CD4-positive, alpha-beta T cell treated with Interleukin-10 for 1 hour (primary cell): ENCODE measurements around the gene AQP10.
"Not testable (repeated sequence)": the region's sequence is repeated elsewhere in the genome, so short reads cannot be mapped to it uniquely, and the experiment has no call there.

Experiments used
- DNase-seq: peaks from one replicate; pipeline ENCODE4 v3.0.0-alpha.2; 2020

Gene AQP10

GRCh38 chr1:154320882-154321608 is at the start of gene AQP10:
TSS of gene AQP10 (plus strand) at chr1:154321093. CDS start at chr1:154321156, 63 bp downstream.
- no peak for DNase-seq

- DNase-seq: peak; percentile 98
Observed at GRCh38 chr1:154272217-154272998, 48.5 kb upstream of the AQP10 start, which contains the start of gene HAX1. TSS of gene HAX1 (plus strand) at chr1:154272629. CDS start at chr1:154272724, 95 bp downstream.

GRCh38 chr1:154272999-154273563 is 47.8 kb upstream of the AQP10 start:
- no peak for DNase-seq

GRCh38 chr1:154276797-154277196 is 44.1 kb upstream of the AQP10 start:
- DNase-seq: peak; percentile 51

GRCh38 chr1:154287591-154287990 is 33.3 kb upstream of the AQP10 start:
- DNase-seq: not testable (repeated sequence)

GRCh38 chr1:154288661-154289060 is 32.2 kb upstream of the AQP10 start:
- no peak for DNase-seq

- no peak for DNase-seq
Observed at GRCh38 chr1:154290921-154291320, 30.0 kb upstream of the AQP10 start.

GRCh38 chr1:154295408-154296235 is 25.3 kb upstream of the AQP10 start:
- no peak for DNase-seq

GRCh38 chr1:154301582-154301981 is 19.3 kb upstream of the AQP10 start:
- no peak for DNase-seq

GRCh38 chr1:154304664-154305337 is 16.1 kb upstream of the AQP10 start:
- no peak for DNase-seq

- DNase-seq: no peak
Observed at GRCh38 chr1:154306151-154306550, 14.7 kb upstream of the AQP10 start.

GRCh38 chr1:154307670-154308270 is 13.1 kb upstream of the AQP10 start:
- DNase-seq: peak; percentile 9

GRCh38 chr1:154309136-154309535 is 11.8 kb upstream of the AQP10 start:
- not testable (repeated sequence) for DNase-seq

- not testable (repeated sequence) for DNase-seq
Observed at GRCh38 chr1:154312229-154313065, 8.4 kb upstream of the AQP10 start.

GRCh38 chr1:154313066-154313356 is 7.9 kb upstream of the AQP10 start:
- no peak for DNase-seq

- DNase-seq: not testable (repeated sequence)
Observed at GRCh38 chr1:154314226-154314625, 6.7 kb upstream of the AQP10 start.

- DNase-seq: no peak
Observed at GRCh38 chr1:154316704-154317103, 4.2 kb upstream of the AQP10 start.

- no peak for DNase-seq
Observed at GRCh38 chr1:154318386-154318785, 2.5 kb upstream of the AQP10 start.

GRCh38 chr1:154321609-154321934 is 679 bp downstream of the AQP10 start:
- not testable (repeated sequence) for DNase-seq

- DNase-seq: no peak
Observed at GRCh38 chr1:154323493-154323892, 2.6 kb downstream of the AQP10 start.

- no peak for DNase-seq
Observed at GRCh38 chr1:154324241-154324640, 3.3 kb downstream of the AQP10 start.
